ENCODE results near the gene MUC2. TPM values are rescaled to one million over a fixed set of nuclear protein-coding genes. Genes with fewer than 3 reads are reported as not detected.

Gene MUC2
- total and polyA plus RNA-seq, 2 experiments from 2014 or later: not detected

GRCh38 chr11:1054143-1055108 is 20.2 kb upstream of the MUC2 start:
- Mint-ChIP-seq H3K36me3 (ENCODE audit: low read depth) (no peaks in the 10 kb centered on the region; the same call in 2 of the 3 replicates), H3K9me3 (no peaks in the 10 kb centered on the region; the same call in 1 of the 3 replicates), H3K27ac (no peak overlapping the region), H3K4me3 (no peak overlapping the region), H3K4me1 (no peaks in the 10 kb centered on the region; the same call in 2 of the 3 replicates), H3K27me3 (ENCODE audit: insufficient read depth, low read depth, poor library complexity) (peaks cover 3% of the 10 kb centered on the region)
- Histone ChIP-seq H3K9me2 (ENCODE audit: insufficient read depth) (no peaks in the 10 kb centered on the region), H2AFZ (no peak overlapping the region), H3K36me3 (ENCODE audit: insufficient read depth) (no peaks in the 10 kb centered on the region), H3K27ac (ENCODE audit: low read depth) (no peak overlapping the region), H3K4me2 (no peak overlapping the region), H3K79me2 (replicated peaks; ENCODE audit: insufficient read depth) (no peaks in the 10 kb centered on the region), H3K4me1 (ENCODE audit: insufficient read depth) (no peaks in the 10 kb centered on the region), H4K20me1 (replicated peaks; ENCODE audit: insufficient read depth) (no peaks in the 10 kb centered on the region), H3K4me3 (no peak overlapping the region), H3K27me3 (ENCODE audit: insufficient read depth) (no peaks in the 10 kb centered on the region), H3F3A (replicated peaks; ENCODE audit: low read depth) (no peaks in the 10 kb centered on the region)
- TF ChIP-seq POLR2AphosphoS5 (IDR thresholded peaks at IDR 0.05; ENCODE audit: low read depth): no peak
- no peak for TF ChIP-seq REST (IDR thresholded peaks at IDR 0.05; ENCODE audit: unreplicated experiment)
- TF ChIP-seq JUNB (IDR thresholded peaks at IDR 0.05; ENCODE audit: unreplicated experiment): no peak
- no peak for TF ChIP-seq ZNF331 (CRISPR knock-in tag; IDR thresholded peaks at IDR 0.05; ENCODE audit: low read depth)
- no peak for DNase-seq (ENCODE audit: low spot score)
- no peak for ATAC-seq

GRCh38 chr11:1055109-1055703 is 19.5 kb upstream of the MUC2 start:
- H3K9me2 ChIP-seq (ENCODE audit: insufficient read depth): no peaks in the 10 kb centered on the region
- no peak overlapping the region for H3K27ac Mint-ChIP-seq
- H3K27me3 Mint-ChIP-seq (ENCODE audit: insufficient read depth, low read depth, poor library complexity): peaks cover 3% of the 10 kb centered on the region
- H3K27me3 ChIP-seq (ENCODE audit: insufficient read depth): no peaks in the 10 kb centered on the region
- H3K4me3 Mint-ChIP-seq: no peak overlapping the region
- H3F3A ChIP-seq (replicated peaks; ENCODE audit: low read depth): no peaks in the 10 kb centered on the region
- H3K36me3 ChIP-seq (ENCODE audit: insufficient read depth): no peaks in the 10 kb centered on the region
- no peak for TF ChIP-seq NANOG (IDR thresholded peaks at IDR 0.05; ENCODE audit: borderline replicate concordance)
- TF ChIP-seq REST (IDR thresholded peaks at IDR 0.05; ENCODE audit: unreplicated experiment): no peak
- no peak for TF ChIP-seq CREB1 (CRISPR knock-in tag; IDR thresholded peaks at IDR 0.05; ENCODE audit: low read depth)
- no peak for TF ChIP-seq ETS1 (IDR thresholded peaks at IDR 0.05)
- no peak for TF ChIP-seq EZH2 (IDR thresholded peaks at IDR 0.05; ENCODE audit: low read depth, unreplicated experiment)
- TF ChIP-seq EZH2phosphoT487 (IDR thresholded peaks at IDR 0.05; ENCODE audit: unreplicated experiment): no peak
- H3K79me2 ChIP-seq (replicated peaks; ENCODE audit: insufficient read depth): no peaks in the 10 kb centered on the region
- no peaks in the 10 kb centered on the region; the same call in 1 of the 3 replicates for H3K9me3 Mint-ChIP-seq
- no peak overlapping the region for H3K27ac ChIP-seq (ENCODE audit: low read depth)
- H3K4me1 ChIP-seq (ENCODE audit: insufficient read depth): no peaks in the 10 kb centered on the region
- DNase-seq (ENCODE audit: low spot score) (no peak), ATAC-seq (no peak)
- H3K36me3 Mint-ChIP-seq (ENCODE audit: low read depth): no peaks in the 10 kb centered on the region; the same call in 2 of the 3 replicates
- no peak overlapping the region for H2AFZ ChIP-seq
- no peak overlapping the region for H3K4me2 ChIP-seq
- H4K20me1 ChIP-seq (replicated peaks; ENCODE audit: insufficient read depth): no peaks in the 10 kb centered on the region
- H3K4me1 Mint-ChIP-seq: no peaks in the 10 kb centered on the region; the same call in 2 of the 3 replicates
- no peak overlapping the region for H3K4me3 ChIP-seq
